Right hindlimb (tissue), 1 donor: ENCODE measurements around the gene IGFN1.

Experiments used
- DNase-seq: peaks from one replicate; pipeline ENCODE4 v3.0.0-alpha.2; 2018

Gene IGFN1

GRCh38 chr1:201268604-201269151 is 78.1 kb downstream of the IGFN1 start:
- DNase-seq, result peak; percentile 87

GRCh38 chr1:201269281-201269680 is 78.7 kb downstream of the IGFN1 start:
- DNase-seq, result no peak

- DNase-seq, result no peak
Observed at GRCh38 chr1:201269900-201270410, 79.3 kb downstream of the IGFN1 start.

GRCh38 chr1:201270616-201271390 is 80.2 kb downstream of the IGFN1 start:
- DNase-seq, result no peak

GRCh38 chr1:201272799-201273198 is 82.2 kb downstream of the IGFN1 start:
- DNase-seq, result no peak

GRCh38 chr1:201274616-201275252 is 84.1 kb downstream of the IGFN1 start:
- no peak for DNase-seq

- DNase-seq, result peak; percentile 68
Observed at GRCh38 chr1:201275253-201275666, 84.6 kb downstream of the IGFN1 start.

GRCh38 chr1:201276891-201277290 is 86.3 kb downstream of the IGFN1 start:
- no peak for DNase-seq

GRCh38 chr1:201277441-201277840 is 86.8 kb downstream of the IGFN1 start:
- no peak for DNase-seq
